ENCODE measurements around the gene SSBP3.

GRCh38 chr1:54253480-54253879 is 152.7 kb downstream of the SSBP3 start:
- TF ChIP-seq POLR2AphosphoS5 (IDR thresholded peaks at IDR 0.05) (no peak), POLR2A (IDR thresholded peaks at IDR 0.05; ENCODE audit: low read depth) (no peak), EP300 (IDR thresholded peaks at IDR 0.05) (no peak)
- TF ChIP-seq, protein P1, sequence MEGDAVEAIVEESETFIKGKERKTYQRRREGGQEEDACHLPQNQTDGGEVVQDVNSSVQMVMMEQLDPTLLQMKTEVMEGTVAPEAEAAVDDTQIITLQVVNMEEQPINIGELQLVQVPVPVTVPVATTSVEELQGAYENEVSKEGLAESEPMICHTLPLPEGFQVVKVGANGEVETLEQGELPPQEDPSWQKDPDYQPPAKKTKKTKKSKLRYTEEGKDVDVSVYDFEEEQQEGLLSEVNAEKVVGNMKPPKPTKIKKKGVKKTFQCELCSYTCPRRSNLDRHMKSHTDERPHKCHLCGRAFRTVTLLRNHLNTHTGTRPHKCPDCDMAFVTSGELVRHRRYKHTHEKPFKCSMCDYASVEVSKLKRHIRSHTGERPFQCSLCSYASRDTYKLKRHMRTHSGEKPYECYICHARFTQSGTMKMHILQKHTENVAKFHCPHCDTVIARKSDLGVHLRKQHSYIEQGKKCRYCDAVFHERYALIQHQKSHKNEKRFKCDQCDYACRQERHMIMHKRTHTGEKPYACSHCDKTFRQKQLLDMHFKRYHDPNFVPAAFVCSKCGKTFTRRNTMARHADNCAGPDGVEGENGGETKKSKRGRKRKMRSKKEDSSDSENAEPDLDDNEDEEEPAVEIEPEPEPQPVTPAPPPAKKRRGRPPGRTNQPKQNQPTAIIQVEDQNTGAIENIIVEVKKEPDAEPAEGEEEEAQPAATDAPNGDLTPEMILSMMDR (IDR thresholded peaks at IDR 0.05) = no peak
